ENCODE measurements around the gene SHISA9.

SHISA9 gene

GRCh38 chr16:12878973-12879372, 22.4 kb upstream of the SHISA9 start:
- H4K20me1 ChIP-seq (ENCODE audit: insufficient read depth, low read length), result no peaks in the 10 kb centered on the region
- TF ChIP-seq EZH2phosphoT487 (IDR thresholded peaks at IDR 0.05; ENCODE audit: low read depth) (no peak), CTCF (IDR thresholded peaks at IDR 0.05; ENCODE audit: low read depth, low read length) (no peak)
- H3K36me3 ChIP-seq (replicated peaks; ENCODE audit: low read depth, low read length), result no peaks in the 10 kb centered on the region
- H3K4me1 ChIP-seq (ENCODE audit: low read length), result no peaks in the 10 kb centered on the region
- H3K4me3 ChIP-seq (ENCODE audit: low read length), result no peak overlapping the region
- H2AFZ ChIP-seq (ENCODE audit: low read depth, low read length), result no peak overlapping the region
- no peaks in the 10 kb centered on the region for H3K27me3 ChIP-seq (ENCODE audit: low read depth, low read length)
- no peaks in the 10 kb centered on the region for H3K79me2 ChIP-seq (ENCODE audit: low read length)
- H3K9me3 ChIP-seq (ENCODE audit: insufficient read depth, low read length), result no peaks in the 10 kb centered on the region
- H3K4me2 ChIP-seq (ENCODE audit: low read length), result no peak overlapping the region
- H3K9ac ChIP-seq (ENCODE audit: low read length), result no peak overlapping the region
- H3K27ac ChIP-seq (ENCODE audit: low read length), result no peak overlapping the region

GRCh38 chr16:12879812-12880211, 21.6 kb upstream of the SHISA9 start:
- H3K4me3 ChIP-seq (ENCODE audit: low read length), result no peak overlapping the region
- H3K27ac ChIP-seq (ENCODE audit: low read length), result no peak overlapping the region
- no peaks in the 10 kb centered on the region for H4K20me1 ChIP-seq (ENCODE audit: insufficient read depth, low read length)
- no peaks in the 10 kb centered on the region for H3K9me3 ChIP-seq (ENCODE audit: insufficient read depth, low read length)
- H3K9ac ChIP-seq (ENCODE audit: low read length), result no peak overlapping the region
- no peak overlapping the region for H3K4me2 ChIP-seq (ENCODE audit: low read length)
- no peaks in the 10 kb centered on the region for H3K27me3 ChIP-seq (ENCODE audit: low read depth, low read length)
- no peak for TF ChIP-seq CTCF (IDR thresholded peaks at IDR 0.05; ENCODE audit: low read depth, low read length)
- TF ChIP-seq EZH2phosphoT487 (IDR thresholded peaks at IDR 0.05; ENCODE audit: low read depth), result no peak
- H3K4me1 ChIP-seq (ENCODE audit: low read length), result no peaks in the 10 kb centered on the region
- no peaks in the 10 kb centered on the region for H3K79me2 ChIP-seq (ENCODE audit: low read length)
- no peak overlapping the region for H2AFZ ChIP-seq (ENCODE audit: low read depth, low read length)
- no peaks in the 10 kb centered on the region for H3K36me3 ChIP-seq (replicated peaks; ENCODE audit: low read depth, low read length)

GRCh38 chr16:12881182-12881581, 20.2 kb upstream of the SHISA9 start:
- Histone ChIP-seq H3K4me3 (ENCODE audit: low read length) (no peak overlapping the region), H3K27ac (ENCODE audit: low read length) (no peak overlapping the region), H2AFZ (ENCODE audit: low read depth, low read length) (no peak overlapping the region), H3K36me3 (replicated peaks; ENCODE audit: low read depth, low read length) (no peaks in the 10 kb centered on the region), H3K9ac (ENCODE audit: low read length) (no peak overlapping the region), H3K9me3 (ENCODE audit: insufficient read depth, low read length) (no peaks in the 10 kb centered on the region), H4K20me1 (ENCODE audit: insufficient read depth, low read length) (no peaks in the 10 kb centered on the region), H3K4me1 (ENCODE audit: low read length) (no peaks in the 10 kb centered on the region), H3K79me2 (ENCODE audit: low read length) (no peaks in the 10 kb centered on the region), H3K27me3 (ENCODE audit: low read depth, low read length) (no peaks in the 10 kb centered on the region; the same call in 1 of the 2 replicates), H3K4me2 (ENCODE audit: low read length) (no peak overlapping the region)
- TF ChIP-seq EZH2phosphoT487 (IDR thresholded peaks at IDR 0.05; ENCODE audit: low read depth), result no peak
- no peak for TF ChIP-seq CTCF (IDR thresholded peaks at IDR 0.05; ENCODE audit: low read depth, low read length)

GRCh38 chr16:12881740-12882139, 19.7 kb upstream of the SHISA9 start:
- no peak for TF ChIP-seq CTCF (IDR thresholded peaks at IDR 0.05; ENCODE audit: low read depth, low read length)
- TF ChIP-seq EZH2phosphoT487 (IDR thresholded peaks at IDR 0.05; ENCODE audit: low read depth), result no peak
- Histone ChIP-seq H3K4me1 (ENCODE audit: low read length) (no peaks in the 10 kb centered on the region), H3K9me3 (ENCODE audit: insufficient read depth, low read length) (no peaks in the 10 kb centered on the region), H3K27ac (ENCODE audit: low read length) (no peak overlapping the region), H4K20me1 (ENCODE audit: insufficient read depth, low read length) (no peaks in the 10 kb centered on the region), H3K4me2 (ENCODE audit: low read length) (no peak overlapping the region), H3K4me3 (ENCODE audit: low read length) (no peak overlapping the region), H2AFZ (ENCODE audit: low read depth, low read length) (no peak overlapping the region), H3K36me3 (replicated peaks; ENCODE audit: low read depth, low read length) (no peaks in the 10 kb centered on the region), H3K27me3 (ENCODE audit: low read depth, low read length) (no peaks in the 10 kb centered on the region; the same call in 1 of the 2 replicates), H3K79me2 (ENCODE audit: low read length) (no peaks in the 10 kb centered on the region), H3K9ac (ENCODE audit: low read length) (no peak overlapping the region)
